NCI-H82 treated with DMSO at 0.1 percent for 48 hours (cell line): Measurements from ENCODE around the gene FAM180A.

Source experiments
- DNase-seq: peaks from one replicate; lab custom pipeline; 2025; ENCODE audit not compliant: unreplicated experiment; lab: John Stamatoyannopoulos, UW

FAM180A gene

DNA sequence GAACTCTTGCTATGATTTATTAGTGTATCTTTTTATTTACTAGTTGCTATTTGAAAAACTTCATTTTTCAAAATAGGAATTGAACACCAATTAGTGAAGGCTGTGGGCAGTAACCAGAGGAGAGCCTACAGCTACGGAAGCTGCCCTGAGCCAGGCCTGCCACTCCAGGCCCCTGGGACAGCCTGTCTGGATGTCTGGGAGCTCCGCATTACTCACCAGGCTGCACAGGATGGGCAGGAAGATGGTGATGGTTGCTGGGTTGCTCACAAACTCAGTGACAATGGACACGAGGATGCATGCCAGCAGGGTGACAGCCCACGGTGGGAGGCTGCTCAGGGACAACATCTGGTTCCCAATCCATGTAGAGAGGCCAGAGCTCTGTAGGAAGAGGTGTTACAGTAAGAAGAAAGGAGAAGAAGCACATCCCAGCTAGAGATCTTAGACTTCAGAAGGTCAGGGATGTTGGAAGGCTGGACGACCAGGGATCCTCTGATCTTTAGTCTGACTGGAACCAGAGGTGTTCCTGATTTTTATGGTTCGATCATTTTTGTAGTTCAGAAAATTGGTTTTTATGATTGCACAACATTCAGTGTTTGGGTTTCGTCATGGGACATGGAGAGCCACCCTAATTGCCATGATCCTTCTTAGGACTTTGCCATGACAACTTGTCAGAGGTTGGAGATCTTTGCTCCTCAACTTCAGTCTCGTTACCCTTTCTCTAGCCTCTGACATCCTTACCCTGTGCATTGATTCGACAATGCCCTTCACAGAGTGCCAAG is 63.1 kb downstream of the FAM180A start:
- no peak for DNase-seq

DNA sequence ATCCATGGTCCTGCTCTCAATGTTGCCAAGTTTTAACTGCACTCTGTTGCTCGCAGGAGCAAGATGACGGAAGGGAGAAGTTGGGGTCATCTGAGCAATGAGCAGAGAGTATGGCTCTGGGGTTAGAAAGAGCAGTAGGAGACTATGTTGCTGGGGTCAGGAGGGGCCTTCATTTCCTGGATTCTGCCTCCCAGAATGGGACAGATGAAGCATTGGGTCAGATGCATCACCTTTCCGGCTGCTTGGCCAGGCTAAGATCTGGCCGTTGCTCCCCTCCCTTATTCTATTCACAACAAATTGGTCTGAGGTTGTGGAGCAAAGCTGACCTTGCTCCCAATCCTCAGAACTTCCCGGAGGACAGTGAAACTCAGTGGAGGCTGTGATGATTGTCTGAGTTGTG is 63.9 kb downstream of the FAM180A start:
- no peak for DNase-seq

DNA sequence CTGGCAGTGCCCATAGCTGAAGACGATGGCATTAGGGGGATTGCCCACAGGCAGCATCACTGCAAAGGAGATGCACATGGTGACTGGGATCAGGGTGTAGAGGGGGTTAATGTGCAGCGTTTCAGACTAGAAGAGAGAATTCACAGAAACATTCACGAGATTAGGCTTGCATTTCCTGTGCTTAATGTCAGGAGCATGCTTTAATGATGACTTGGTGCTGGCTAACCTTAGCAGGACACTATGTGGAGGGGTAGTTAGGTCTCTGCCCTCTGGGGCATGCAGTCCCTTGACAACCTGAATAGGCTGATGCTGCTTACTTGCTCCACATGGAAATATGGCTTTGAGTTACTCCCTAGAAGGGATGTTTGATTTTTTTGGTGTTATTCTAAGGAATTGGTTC is 64.5 kb downstream of the FAM180A start:
- DNase-seq = no peak

DNA sequence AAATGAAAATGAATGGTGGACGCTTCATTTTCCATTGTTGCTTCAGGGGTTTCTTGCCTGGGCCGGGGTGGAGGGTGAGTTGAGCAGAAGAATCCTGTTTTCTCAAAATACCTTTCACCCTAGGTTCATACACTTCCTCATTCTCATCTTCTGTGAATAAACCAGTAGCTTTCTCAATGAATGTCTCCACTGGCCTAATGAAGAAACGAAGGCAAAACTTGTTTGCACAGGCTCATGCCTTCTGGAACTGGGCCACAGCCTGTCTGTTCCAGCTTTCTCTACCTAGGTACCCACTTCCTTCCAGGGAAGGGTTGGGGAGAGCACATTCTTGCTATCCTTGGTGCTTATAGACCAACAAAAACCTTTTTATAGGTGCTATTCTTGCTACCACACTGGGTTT is 65.0 kb downstream of the FAM180A start:
- no peak for DNase-seq

DNA sequence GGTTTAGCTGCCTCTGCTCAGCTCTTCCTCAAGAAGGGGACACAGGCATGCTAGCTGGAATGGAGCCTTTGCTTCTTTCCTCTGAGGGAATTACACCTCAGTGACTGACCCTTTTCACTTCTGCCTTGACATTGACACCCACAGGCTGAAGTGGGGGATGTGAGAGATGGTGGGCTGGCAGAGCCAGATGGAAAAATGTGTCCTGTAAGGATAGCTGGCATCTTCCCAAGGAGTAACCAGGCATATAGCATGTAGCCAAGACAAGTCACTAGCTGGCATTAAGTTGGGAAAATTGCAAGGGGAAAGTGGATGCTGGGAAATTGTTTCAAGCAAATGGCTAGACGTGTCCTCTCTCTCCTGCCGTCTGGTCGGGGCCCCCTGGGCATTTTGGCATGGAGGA is 66.4 kb downstream of the FAM180A start:
- no peak for DNase-seq

DNA sequence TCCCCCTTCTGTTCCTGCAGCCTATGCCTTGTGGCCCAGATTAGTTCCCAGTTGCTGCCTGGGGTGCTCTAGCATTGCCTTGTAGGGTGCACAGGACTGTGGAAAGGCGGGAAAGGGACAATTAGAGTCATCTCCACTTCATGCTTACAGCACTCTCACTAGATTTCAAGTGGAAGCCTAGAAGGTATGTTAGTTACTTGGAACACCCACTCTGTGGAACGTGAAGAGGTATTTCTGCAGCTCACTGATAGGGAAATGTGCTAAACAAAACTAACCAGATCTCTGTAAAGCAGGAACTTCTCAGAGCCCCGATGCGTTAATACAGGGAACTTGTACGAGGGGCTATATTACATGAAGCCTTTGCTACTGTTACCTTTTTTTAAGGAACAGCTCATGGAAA is 66.9 kb downstream of the FAM180A start:
- DNase-seq = no peak
